ENCODE results near the gene UBE2H.

UBE2H gene

DNA sequence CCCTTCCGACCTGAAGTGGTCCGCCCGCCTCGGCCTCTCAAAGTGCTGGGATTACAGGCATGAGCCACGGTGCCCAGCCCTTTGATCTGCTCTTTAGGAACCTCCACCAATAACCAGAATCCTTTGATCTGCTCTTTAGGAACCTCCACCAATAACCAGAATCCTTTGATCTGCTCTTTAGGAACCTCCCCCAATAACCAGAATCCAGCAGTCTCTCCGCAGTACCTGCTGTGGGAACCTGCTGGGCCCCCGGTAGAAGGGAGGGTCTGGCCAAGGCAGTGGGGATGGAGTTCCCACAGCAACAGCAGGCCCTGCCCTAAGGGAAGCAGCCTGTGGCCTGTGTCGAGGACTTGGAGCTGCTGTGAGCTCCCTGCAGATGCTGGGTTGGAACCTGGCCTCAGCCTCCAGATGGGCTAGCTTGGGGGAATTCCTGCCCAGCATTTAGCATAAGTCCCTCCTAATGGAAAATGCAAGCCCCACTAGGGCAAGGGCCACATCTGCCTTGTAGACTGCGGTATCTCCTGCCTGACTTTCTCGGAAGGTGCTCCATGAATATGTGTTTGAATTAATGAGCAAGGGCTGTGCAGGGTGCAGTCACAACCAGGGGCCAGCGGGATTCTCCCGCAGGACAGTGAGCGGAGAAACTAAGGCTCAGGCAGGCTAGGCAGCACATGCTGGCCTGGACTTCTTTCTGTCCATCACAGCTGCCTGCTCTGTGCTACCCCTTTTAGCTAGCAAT is 165.8 kb downstream of the UBE2H start:
- Histone ChIP-seq H3K9me3 (ENCODE audit: control insufficient read depth, insufficient read depth, low read length) (no peaks in the 10 kb centered on the region), H3K36me3 (ENCODE audit: insufficient read depth, low read length) (no peaks in the 10 kb centered on the region), H3K9ac (ENCODE audit: low read depth, low read length) (no peak overlapping the region), H3K4me1 (ENCODE audit: insufficient read depth, low read length) (peaks cover 23% of the 10 kb centered on the region; the same call in 1 of the 2 replicates)

DNA sequence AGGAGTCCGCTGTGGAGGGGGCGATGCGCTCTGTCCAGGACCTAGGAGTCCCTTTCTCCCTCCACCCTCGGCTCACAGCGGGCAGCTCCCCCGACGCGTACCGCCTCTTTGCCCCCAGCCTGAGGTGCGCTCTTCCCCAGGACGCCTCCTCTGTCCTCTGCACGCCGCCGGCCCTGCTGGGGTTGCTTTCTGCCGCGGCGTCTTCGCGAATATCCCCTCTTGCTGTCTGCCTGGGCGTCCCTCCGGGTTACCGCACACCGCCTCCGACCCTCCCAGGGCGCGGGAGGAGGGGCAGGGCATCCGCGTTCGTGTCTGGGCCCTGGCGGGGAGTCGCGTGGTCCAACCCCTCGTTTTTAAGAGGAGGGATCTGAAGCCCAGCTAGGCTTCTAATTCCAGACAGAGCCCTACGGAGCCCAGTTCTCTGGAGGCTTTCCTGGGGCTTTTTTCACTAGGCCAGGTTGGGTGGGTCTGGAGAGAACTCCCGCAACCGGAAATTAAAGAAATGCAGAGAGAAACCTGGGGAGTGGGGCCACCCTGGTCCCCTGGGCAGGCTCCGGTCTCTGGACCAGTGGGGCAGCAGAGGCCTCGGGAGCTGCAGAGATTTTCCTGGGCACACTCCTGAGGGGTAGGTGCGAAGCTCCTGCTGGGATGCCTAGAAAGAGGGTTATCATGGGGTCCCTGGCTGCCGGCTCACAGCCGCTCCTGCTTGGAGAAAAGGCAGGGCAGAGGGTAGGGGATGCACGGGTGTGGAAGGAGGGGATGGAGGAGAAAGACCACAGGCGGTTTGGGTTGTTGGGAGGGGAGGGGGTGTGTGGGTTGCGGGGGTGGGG is 166.9 kb downstream of the UBE2H start:
- peaks cover 23% of the 10 kb centered on the region; the same call in 1 of the 2 replicates for H3K4me1 ChIP-seq (ENCODE audit: insufficient read depth, low read length)
- no peaks in the 10 kb centered on the region for H3K9me3 ChIP-seq (ENCODE audit: control insufficient read depth, insufficient read depth, low read length)
- peak overlapping the region; percentile 42; the same call in 1 of the 2 replicates for H3K9ac ChIP-seq (ENCODE audit: low read depth, low read length)
- no peaks in the 10 kb centered on the region for H3K36me3 ChIP-seq (ENCODE audit: insufficient read depth, low read length)

DNA sequence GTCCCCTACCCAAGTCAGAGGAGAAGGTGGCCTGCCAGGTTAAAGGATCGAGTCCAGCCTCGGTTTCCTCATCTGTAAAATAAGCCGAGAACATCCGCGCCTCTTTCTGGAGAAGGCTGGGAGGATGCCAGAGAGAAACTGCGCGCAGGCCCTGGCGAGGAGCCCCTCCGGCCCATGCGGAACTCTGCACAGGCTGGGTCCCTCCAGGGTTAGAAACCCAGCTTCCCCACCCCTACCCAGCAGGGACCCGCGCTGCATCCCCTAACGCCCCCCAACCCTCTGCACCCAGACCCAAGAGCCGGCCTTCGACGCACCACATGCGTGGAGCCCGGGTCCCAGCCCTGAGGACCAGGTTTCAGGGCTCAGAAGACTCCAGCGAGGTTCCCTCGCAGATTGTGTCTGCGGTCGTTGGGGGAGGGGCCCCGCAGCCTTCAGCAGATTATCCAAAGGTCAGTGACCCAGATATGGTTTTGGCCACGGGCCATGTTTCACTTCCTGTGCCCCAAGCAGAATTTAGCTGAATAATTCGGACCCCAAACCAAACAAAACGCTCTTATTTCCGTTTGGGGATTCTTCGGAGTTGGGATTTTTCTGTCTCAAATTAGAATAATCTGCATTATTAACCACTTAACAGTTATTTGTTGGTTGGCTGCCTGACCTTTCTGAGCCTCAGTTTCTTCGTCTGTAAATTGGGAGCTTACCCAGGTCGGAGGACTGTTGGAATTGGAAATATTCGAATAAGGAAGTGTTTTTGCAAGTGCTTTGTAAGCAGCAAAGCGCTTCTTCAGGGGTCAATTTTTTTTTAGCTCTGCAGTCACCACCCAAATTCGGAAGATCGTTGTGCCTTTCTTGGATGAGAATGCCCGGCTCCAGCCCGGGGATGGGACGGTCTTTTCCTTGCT is 167.7 kb downstream of the UBE2H start:
- Histone ChIP-seq H3K9me3 (ENCODE audit: control insufficient read depth, insufficient read depth, low read length) (no peaks in the 10 kb centered on the region), H3K36me3 (ENCODE audit: insufficient read depth, low read length) (no peaks in the 10 kb centered on the region), H3K9ac (ENCODE audit: low read depth, low read length) (peak overlapping the region; percentile 42; the same call in 1 of the 2 replicates), H3K4me1 (ENCODE audit: insufficient read depth, low read length) (peaks cover 23% of the 10 kb centered on the region; the same call in 1 of the 2 replicates)

DNA sequence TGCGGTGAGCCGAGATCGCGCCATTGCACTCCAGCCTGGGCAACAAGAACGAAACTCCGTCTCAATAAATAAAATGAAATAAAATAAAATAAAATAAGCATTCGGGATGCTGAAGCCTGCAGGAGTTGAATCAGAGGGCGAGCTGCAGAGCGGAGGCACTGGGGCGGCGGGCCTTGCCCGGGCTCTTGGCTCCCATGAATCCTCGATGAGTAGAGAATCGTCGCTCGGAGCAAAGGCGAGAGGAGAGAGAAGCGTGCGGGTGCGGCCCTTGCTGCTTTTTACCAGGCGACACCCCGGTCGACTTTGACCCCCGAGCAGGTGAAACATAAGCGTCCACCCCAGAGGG is 168.3 kb downstream of the UBE2H start:
- H3K9me3 ChIP-seq (ENCODE audit: control insufficient read depth, insufficient read depth, low read length), result no peaks in the 10 kb centered on the region
- peak overlapping the region; percentile 24; the same call in 1 of the 2 replicates for H3K9ac ChIP-seq (ENCODE audit: low read depth, low read length)
- peaks cover 23% of the 10 kb centered on the region; the same call in 1 of the 2 replicates for H3K4me1 ChIP-seq (ENCODE audit: insufficient read depth, low read length)
- H3K36me3 ChIP-seq (ENCODE audit: insufficient read depth, low read length), result no peaks in the 10 kb centered on the region

DNA sequence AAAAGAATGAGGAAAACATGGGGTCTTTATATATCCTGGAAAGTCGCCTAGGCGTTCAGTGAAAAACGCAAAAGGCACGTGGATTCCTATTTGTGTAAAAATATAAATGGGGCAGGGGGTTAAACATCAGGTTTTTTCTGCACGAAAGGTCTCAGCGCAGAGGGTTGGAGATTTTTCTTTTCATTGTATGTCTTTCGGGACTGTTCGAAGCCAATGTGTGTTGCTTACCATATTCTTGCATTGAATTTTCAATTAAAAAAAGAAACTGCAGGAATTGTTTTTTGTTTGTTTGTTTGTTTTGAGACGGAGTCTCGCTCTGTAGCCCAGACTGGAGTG is 169.2 kb downstream of the UBE2H start:
- Histone ChIP-seq H3K4me1 (ENCODE audit: insufficient read depth, low read length) (peaks cover 23% of the 10 kb centered on the region; the same call in 1 of the 2 replicates), H3K36me3 (ENCODE audit: insufficient read depth, low read length) (no peaks in the 10 kb centered on the region), H3K9ac (ENCODE audit: low read depth, low read length) (no peak overlapping the region), H3K9me3 (ENCODE audit: control insufficient read depth, insufficient read depth, low read length) (no peaks in the 10 kb centered on the region; the same call in 1 of the 2 replicates)

DNA sequence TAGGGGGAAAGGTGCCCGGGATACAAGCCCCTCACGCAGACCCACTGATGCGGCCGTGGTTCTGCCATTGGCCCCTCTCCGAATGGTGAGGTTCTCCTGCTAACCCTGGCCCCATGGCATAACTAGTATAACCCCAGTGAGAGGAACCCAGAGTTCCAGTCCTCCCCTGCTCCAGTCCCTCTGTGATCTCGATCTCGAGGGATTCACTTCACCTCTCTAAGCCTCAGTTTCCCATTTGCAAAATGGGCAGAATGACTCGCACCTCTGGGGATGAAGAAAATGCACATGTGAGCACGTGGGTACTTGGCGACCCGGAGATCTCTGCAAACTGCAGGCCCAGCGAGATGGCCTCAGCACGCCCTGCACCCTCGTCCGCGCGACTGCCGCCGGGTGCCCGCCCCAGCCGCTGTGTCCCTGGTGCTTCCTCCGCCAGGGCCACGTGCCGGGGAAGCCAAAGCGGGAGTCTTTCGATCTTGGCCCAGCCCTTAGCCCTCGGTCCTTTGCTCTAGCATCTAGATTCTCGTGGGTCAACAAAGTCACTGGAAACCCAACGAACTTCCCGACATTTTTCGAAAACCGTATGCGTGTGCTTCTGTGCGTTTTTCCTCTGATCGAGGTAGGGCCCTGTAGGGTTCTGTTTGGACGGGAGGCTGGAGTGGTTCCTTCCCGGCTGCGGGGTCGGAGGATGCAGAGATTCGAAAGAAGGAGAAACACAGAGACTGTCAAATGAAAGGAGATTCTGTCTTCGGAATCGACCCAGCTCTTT is 169.8 kb downstream of the UBE2H start:
- H3K9me3 ChIP-seq (ENCODE audit: control insufficient read depth, insufficient read depth, low read length), result no peaks in the 10 kb centered on the region; the same call in 1 of the 2 replicates
- H3K4me1 ChIP-seq (ENCODE audit: insufficient read depth, low read length), result peaks cover 23% of the 10 kb centered on the region; the same call in 1 of the 2 replicates
- H3K36me3 ChIP-seq (ENCODE audit: insufficient read depth, low read length), result no peaks in the 10 kb centered on the region
- H3K9ac ChIP-seq (ENCODE audit: low read depth, low read length), result no peak overlapping the region

DNA sequence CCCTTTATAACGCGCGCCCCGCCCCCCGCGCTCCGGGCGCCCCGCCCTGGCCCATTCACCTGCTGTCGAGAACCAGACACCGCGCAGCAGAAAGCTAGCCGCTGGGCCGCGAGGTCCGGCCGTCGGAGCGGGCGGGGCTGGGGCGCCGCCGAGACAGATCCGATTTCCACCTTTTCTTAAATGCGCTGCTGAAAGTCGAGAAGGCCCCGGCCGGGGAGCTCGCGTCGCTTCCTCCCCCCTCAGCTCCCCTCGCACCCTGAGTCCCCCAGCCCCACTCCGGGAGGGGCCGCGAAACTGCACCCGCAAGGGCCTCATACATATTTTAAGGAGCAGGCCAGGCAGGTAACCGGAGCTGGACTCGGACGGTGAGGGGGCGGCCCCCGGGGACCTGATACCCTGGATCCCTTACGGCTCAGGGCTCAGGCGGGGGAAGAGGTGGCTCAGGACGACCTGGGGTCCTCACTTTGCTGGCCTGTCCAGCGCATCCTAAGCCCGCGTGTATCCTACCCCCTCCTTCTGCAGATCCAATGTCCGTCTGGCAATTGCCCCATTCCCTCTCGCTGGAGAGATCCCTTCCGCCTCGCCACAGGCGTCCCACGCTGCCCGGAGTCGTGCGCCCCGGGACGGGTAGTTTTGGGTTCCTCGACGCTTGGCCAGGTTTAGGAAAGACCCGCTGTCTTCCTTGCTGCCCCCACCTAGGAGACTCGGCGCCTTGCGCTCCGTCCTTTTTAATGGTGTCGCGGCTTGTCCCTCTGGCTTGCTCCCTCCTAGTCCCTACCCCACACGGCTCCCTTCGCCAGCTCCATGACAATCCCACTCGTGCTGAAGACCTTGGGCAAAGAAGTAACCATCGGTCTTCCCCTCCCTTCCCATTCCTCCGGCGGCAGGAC is 170.6 kb downstream of the UBE2H start:
- H3K36me3 ChIP-seq (ENCODE audit: insufficient read depth, low read length), result no peaks in the 10 kb centered on the region

DNA sequence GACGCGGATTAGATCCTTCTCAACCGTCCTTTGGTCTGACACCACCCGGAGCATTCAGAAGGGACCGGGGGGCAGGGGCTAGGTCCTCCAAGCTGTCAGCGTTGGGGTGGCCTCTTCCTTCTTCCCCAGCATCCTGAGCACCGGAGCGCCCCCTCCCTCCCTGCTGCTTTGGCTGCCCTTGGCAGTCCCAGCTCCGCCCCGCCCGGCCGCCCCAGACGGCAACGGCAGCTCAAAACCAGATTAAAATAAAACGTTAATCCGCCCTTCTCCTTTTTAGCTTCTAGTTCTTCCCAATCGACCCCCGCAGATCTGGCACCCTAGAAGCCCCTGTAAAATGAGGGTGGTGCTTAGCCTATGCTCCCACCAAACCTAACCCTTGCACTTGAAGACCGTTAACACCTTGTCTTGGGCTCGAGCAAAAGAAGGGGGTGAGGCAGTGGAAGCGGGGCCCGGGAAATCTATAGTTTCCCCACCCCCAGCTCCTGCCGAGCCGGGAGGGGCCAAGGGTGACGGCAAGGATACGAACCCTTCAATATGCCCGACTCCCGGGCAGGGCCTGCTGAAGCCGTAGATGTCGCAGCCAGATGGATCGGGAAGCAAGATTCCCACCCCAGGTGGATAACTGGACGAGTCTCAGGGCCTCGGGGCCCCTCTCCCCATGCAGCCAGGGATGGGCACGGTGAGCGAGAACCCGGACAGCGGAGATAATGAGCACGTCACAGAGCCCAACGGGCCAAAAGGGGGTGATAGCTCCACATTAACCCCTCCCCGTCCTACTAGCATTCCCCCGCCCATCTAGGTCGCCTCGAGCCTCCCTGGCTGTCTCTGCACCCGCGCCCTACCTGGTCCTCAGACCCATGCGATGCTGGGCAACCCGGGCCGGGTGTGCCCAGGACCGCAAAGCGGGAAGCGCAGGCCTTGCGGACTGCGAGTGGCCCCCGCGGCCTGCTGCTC is 171.5 kb downstream of the UBE2H start:
- peak overlapping the region; percentile 69; the same call in 1 of the 2 replicates for H3K9ac ChIP-seq (ENCODE audit: low read depth, low read length)
- H3K4me1 ChIP-seq (ENCODE audit: insufficient read depth, low read length), result peaks cover 27% of the 10 kb centered on the region
- no peaks in the 10 kb centered on the region; the same call in 1 of the 2 replicates for H3K9me3 ChIP-seq (ENCODE audit: control insufficient read depth, insufficient read depth, low read length)
- no peaks in the 10 kb centered on the region for H3K36me3 ChIP-seq (ENCODE audit: insufficient read depth, low read length)

More for the DNA sequence above, 170.6 kb downstream of the UBE2H start:
- Histone ChIP-seq H3K9me3 (ENCODE audit: control insufficient read depth, insufficient read depth, low read length) (no peaks in the 10 kb centered on the region; the same call in 1 of the 2 replicates), H3K9ac (ENCODE audit: low read depth, low read length) (peak overlapping the region; percentile 69; the same call in 1 of the 2 replicates), H3K4me1 (ENCODE audit: insufficient read depth, low read length) (peaks cover 27% of the 10 kb centered on the region; the same call in 1 of the 2 replicates)

Data from ES-I3 (cell line).